Measurements from ENCODE around the gene DNMT3B.
"Not testable (repeated sequence)": the region's sequence is repeated elsewhere in the genome, so short reads cannot be mapped to it uniquely, and the experiment has no call there.

The DNMT3B gene

DNA sequence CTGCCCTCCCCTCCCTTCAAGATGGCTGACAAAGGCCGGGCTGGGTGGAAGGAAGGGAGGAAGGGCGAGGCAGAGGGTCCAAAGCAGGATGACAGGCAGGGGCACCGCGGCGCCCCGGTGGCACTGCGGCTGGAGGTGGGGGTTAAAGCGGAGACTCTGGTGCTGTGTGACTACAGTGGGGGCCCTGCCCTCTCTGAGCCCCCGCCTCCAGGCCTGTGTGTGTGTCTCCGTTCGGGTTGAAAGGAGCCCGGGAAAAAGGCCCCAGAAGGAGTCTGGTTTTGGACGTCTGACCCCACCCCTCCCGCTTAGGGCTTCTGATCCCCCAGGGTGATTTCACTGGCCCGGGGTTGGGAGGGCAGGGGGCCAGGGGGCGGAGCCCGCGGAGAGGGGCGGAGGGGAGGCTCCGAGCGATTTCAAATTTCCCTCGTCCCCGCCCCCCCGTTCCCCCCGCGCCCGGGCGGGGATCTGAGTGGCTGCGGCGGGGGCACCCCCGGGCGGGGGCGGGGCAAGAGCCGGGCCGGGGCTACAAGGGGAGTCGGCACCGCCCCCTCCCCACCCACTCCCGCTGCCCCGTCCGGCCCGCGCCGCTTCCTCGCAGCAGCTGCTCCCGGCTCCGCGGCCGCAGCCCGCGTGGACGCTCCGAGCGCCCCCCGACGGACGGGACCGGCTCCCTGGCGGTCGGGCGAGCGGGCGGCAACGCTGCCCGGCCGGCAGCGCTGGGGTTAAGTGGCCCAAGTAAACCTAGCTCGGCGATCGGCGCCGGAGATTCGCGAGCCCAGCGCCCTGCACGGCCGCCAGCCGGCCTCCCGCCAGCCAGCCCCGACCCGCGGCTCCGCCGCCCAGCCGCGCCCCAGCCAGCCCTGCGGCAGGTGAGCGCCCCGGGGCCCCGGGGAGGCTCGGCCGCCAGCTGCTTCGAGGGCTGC is at the start of gene DNMT3B:
DNMT3B (plus strand) TSS at position 555 of the 923 bp plus-strand sequence. CDS start 17,939 bp downstream, outside the sequence.
- peak; percentile 44 to 64 for DNase-seq (ENCODE audit: low read depth in 2 of 2, low spot score in 1 of 2)

DNA sequence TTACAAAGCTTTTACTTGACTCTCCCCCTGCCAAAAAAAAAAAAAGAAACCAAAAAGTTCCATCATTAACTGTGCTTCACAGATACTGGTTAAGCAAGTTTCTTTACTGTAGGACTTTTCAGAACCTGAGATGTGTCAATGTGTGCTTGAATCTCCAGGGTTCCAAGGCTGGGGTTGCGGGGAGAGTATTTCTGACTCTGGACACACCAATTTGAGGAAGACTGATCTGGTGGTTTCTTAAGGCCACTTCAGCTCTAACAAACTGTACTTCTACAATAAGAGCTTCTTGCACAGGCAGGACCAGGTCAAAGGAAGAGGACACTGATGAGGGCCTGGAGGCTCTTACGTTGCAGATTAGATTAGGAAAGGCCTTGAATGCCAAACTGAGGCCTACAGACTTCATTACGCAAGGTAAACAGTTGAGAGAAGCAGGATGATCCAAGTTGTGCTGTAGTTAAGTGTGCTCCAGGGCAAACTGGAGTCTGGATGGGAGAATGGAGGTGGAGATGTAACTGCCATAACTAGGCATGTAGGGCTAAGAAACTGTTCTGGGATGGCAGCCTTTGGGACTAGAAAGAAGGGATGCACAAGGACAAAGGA is 43.3 kb upstream of the DNMT3B start:
- no peak for DNase-seq (ENCODE audit: low read depth in 2 of 2, low spot score in 1 of 2)

DNA sequence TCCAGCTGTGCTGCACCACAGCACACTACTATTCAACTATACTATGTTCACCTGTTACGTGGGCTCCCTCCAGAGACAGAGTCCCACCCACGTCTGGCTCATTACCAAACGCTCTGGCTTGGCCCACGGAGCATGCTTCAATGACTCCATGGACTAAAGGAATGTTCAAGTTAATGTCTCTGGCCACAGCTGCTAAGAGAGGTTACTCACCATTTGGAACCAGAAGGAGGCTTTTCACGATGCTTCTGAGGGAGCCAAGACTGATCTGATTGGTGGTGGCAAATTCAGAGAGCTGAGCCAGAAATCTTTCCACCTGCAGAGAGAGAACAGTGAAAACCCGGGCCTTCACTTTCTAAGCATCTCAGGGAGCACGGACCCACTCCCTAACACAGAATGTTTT is 34.5 kb upstream of the DNMT3B start:
- DNase-seq (ENCODE audit: low read depth in 2 of 2, low spot score in 1 of 2): no peak

DNA sequence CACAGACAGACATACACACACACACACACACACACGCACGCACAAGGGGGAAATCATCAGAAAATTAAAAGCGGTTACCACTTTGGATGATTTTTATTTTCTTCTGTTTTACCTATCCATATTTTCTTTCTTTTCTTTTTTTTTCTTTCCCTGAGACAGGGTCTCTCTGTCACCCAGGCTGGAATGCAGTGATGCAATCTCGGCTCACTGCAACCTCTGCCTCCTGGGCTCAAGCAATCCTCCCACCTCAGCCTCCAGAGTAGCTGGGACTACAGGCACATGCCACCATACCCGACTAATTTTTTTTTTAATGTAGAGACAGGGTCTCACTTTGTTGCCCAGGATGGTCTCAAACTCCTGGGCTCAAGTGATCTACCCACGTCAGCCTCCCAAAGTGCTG is 33.8 kb upstream of the DNMT3B start:
- not testable (repeated sequence) for DNase-seq (ENCODE audit: low read depth in 2 of 2, low spot score in 1 of 2)

DNA sequence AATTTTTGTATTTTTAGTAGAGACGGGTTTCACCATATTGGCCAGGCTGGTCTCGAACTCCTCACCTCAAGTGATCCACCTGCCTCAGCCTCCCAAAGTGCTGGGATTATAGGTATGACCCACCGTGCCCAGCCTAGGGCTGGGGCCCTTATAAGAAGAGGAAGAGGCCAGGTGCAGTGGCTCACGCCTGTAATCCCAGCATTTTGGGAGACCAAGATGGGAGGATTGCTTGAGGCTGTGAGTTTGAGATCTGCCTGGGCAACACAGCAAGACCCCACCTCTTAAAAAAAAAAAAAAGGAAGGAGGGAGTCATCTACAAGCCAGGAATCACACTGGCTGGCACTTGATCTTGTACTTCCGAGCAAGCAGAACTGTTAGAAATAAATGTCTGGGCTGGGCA is 32.9 kb upstream of the DNMT3B start:
- DNase-seq (ENCODE audit: low read depth in 2 of 2, low spot score in 1 of 2): not testable (repeated sequence)

DNA sequence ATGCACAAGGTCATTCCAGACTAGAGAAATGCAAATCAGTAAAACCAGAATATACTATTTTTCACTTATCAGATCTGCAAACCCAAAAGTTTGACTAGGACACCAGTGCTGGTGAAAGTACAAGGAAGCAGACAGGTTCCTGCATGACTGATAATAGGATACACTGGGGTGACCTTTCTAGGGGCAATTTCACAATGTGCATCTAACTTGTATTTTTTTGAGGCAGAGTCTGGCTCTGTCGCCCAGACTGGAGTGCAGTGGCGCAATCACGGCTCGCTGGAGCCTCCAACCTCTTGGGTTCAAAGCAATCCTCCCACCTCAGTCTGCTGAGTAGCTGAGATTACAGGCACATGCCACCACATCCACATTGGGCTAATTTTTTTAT is 30.3 kb upstream of the DNMT3B start:
- DNase-seq (ENCODE audit: low read depth in 2 of 2, low spot score in 1 of 2): no peak

DNA sequence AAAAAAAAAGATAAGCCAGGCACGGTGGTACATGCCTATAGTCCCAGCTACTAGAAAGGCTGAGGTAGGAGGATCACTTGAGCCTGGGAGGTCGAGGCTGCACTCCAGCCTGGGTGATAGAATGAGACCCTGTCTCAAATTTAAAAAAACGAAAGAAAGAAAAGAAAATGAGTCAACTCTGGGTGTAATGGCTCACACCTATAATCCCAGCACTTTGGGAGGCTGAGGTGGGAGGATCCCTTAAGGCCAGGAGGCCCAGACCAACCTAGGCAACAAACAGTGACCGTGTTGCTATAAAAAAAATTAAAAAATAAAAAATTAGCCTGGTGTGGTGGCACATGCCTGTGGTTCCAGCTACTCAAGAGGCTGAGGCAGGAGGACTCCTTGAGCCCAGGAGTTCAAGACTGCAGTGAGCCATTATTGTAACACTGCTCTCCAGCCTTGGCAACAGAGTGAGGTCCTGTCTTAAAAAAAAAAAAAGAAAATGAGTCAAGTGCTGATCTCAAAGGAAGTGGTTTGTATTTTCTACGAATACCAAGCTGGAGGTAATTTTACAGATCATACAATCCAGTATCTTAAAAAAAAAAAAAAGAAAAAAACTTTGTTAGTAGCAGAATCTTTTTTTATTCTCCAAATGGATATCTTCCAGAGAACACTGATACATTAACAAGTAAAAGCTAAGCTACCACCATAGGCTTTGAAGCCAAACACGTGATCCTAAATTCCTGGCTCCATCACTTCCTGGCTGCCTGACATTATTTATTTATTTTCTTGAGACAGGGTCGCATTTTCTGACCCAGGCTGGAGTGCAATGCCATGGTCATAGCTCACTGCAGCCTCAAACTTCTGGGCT is 24.6 kb upstream of the DNMT3B start:
- no peak for DNase-seq (ENCODE audit: low read depth in 2 of 2, low spot score in 1 of 2)

DNA sequence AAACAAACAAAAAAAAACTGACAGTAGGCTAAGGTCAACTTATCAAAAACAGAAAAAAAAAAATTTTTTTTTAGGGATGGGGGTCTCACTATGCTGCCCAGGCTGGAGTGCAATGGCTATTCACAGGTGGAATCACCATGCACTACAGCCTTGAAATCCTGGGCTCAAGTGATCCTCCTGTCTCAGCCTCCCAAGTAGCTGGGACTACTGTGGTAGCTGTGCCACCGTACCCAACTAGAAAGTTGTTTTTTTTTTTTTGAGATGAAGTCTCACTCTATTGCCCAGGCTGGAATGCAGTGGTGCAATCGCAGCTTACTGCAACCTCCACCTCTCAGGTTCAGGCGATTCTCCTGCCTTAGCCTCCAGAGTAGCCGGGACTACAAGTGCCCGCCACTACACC is 21.0 kb upstream of the DNMT3B start:
- no peak for DNase-seq (ENCODE audit: low read depth in 2 of 2, low spot score in 1 of 2)

DNA sequence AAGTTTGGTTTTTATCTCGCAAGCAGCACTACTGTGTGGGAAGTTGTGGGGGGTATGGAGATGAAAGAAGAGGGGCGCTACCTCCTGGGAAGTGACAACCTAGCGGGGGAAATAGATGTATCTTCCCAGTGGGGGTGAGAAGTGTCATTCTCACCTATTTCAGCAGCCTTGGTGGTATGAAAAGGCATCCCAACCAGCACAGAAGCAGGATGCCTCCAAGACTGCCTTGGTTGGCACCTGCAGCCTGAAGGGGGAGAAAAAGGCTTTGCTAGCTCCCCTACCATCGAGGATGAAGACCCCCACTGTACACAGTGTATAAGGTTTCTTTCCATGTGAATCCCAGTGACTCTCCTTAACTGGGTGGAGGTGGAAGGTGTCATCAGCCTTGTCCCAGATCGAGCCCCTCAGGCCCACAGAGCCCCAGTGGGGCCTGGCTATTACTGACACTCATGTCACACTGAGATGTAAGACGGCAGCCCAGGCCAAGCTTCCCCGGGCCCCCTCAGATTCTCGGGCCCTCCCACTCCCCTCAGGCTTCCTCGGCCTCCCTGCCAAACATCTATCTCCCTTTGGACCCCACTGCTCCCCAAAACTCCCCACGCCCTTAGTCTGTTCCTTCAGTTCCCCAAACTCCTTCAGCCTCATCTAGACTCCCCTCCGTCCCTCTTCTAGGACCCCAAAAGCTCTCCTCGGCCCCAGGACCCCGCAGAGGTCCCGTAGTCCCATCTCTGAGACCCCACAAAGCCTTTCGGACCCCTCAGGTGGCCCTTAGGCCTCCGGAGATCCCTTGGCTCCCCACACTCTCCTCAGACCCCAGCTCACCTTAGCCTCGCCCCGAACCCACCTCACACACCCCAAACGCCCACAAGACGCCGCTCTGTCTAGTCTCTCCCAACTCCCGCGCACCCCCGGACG is 19.6 kb upstream of the DNMT3B start:
- DNase-seq (ENCODE audit: low read depth in 2 of 2, low spot score in 1 of 2): no peak

DNA sequence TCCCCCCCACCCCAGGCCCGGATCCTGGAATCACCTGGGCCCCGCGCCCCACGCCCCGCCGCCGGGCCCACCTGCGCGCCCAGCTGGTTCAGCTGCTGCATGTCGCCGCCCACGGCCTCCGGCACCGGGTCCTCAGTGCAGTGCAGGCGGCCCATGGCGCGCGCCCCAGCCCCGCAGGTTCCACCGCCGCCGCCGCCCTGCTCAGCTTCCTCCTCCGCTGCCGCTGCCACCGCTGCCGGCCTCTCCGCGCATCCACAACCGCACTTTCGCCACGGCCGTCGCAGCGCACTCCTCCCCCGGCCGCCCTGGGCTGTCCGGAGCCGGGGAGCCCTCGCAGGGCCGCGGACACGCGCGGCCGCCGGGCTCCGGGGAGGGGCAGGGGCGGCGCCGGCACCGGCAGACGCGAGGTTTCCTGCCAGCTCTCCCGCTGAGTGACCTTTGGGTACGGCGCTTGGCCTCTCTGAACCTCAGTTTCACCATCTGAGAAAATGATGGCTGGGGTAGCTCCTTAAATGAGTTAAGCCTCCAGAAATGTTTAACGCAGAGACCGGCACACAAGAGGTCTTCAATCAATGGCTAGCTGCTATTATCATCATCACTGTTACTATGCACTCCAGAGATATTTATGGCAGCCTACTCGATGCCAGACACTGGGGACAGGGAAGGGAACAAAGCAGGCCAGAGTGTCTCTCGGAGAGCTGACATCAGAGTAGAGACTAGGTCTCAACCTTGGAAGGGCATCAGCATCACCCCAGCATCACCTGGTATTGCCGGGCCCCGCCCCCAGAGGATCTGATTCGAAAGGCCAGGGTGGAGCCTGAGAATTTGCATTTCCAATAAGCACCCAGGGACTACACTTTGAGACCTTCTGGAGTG is 18.7 kb upstream of the DNMT3B start, which contains the start of gene COMMD7:
COMMD7 (minus strand) TSS at position 231 of the 876 bp plus-strand sequence; CDS start at position 155, 76 bp downstream.
- DNase-seq (ENCODE audit: low read depth in 2 of 2, low spot score in 1 of 2): peak; percentile 37 to 43

DNA sequence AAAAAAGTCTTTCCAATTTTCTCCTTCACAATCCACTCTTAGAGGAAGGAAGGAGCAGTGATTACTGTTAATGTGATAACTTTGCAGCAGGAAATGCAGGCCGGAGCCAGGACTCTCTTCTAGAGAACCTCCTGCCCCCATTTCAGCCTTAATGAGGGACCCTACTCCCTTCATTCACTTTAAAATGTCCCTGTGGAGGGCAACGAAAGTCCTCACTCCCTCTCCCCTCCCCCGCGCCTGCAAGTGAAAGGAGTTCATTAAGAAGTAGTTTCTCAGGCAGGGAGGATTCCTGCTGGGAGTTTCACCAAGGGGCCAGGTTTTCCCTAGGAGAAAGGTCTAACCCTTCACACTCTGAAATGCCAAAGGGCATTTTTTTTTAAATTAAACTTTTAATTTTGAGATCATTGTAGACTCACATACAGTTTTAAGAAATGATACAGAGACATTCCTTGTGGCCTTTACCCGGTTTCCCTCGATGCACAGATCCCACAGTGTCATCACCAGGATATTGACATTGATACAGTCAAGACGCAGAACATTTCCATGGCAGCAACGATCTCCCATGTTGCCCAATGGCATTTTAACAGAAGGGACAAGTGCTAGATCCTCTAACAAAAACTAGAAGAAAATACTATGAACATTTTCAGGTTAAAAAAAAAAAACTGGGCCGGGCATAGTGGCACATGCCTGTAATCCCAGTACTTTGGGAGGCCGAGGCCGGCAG is 12.1 kb upstream of the DNMT3B start:
- DNase-seq (ENCODE audit: low read depth in 2 of 2, low spot score in 1 of 2): no peak

DNA sequence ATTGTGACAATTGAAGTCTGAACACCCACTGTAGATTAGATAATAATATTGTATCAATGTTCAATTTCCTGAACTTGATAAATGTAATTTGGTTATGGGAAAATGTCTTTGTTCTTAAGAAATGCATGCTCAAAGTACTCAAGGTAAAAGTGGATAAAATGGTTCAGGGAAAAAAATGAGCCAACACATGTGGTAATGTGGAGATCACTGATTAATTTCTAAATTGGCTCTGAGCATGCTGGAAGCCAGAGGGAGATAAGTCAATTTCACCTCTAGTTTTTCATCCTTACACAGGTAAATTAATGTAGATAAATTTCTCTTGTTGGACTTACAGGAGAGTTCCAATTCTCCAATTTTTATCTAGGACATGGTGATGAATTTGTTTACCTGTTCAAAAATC is 10.9 kb upstream of the DNMT3B start:
- DNase-seq (ENCODE audit: low read depth in 2 of 2, low spot score in 1 of 2): no peak

DNA sequence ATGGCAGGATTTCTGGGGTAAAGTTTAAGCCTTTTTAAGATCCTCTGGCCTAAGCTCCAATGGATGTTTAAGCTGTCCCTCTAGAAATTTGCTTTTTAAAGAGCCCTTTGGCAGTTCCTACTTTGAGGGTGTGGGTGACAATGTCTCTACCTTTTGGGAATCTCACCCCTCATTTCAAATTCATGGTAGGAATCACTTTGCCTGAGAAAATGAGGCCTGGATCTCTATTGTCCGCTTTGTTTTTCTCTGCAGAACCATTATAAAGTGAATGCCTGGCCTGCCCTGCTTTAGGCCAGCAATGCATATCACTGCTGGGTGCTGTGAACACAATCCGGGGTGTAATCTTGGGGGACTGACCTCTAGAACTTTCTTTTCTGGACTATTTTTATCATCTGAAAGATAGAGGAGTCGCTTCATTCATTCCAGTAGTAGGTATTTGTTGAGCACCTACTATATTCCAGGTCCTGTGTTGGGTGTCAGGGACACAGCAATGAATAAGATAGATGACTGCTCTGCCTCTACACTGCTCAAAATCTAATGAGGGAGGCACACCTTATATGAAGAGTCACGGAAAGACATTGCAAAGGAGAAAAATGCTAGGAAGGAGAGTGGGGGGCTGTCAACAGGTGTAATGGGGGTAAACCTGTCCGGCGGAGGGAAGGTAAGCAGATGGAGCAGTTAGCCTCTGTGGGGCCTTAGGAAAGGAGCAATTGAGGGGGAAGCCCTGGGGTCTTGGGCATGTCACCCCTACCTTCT is 10.3 kb upstream of the DNMT3B start:
- DNase-seq (ENCODE audit: low read depth in 2 of 2, low spot score in 1 of 2): no peak

DNA sequence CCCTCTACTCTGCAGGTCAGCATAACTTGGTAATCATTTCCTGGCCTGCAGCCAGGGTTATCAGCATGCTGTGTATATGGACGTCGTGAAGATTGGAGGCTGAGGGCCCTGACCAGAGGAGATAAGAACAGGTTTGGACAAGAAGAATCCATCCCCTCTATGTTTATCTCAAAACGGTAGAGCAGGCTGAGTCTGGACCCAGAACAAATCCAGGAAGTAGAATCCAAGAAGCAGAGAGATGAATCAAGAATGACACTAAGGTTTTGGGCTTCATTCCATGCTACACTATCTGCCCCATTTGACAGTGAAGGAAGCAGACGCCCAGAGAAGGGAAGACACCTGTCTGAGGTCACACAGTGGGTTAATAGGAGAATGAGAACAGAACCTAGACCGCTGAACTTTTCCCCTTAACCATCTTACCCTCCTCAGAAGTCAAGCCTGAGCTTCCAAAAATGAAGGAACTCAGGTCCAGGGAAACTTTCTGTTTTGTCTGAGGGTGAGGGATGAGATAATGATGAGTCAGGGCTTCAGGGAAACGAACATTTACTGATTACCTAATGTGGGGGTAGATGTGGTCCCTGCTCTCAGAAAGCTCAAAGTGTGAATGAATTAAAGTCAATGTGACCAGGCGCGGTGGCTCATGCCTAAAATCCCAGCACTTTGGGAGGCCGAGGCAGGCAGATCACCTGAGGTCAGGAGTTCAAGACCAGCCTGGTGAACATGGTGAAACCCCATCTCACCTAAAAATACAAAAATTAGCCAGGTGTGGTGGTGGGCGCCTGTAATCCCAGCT is 9.5 kb upstream of the DNMT3B start:
- no peak for DNase-seq (ENCODE audit: low read depth in 2 of 2, low spot score in 1 of 2)

DNA sequence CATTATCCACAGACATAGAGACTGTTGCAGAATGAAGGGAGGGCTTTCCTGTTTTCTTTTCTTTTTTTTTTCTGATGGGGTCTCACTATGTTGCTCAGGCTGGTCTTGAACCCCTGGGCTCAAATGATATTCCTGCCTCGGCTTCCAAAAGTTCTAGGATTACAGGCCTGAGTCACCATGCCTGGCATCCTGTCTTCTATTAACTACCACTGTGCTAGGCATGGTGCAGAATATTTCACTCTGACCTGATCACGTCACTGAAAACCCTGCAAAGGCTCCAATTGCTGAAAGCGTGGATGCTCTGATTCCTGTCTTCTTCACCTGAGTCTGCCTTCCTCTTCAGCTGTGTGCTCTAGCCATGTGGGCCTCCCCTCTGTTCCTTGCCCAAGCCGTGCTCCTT is 8.5 kb upstream of the DNMT3B start:
- no peak for DNase-seq (ENCODE audit: low read depth in 2 of 2, low spot score in 1 of 2)

DNA sequence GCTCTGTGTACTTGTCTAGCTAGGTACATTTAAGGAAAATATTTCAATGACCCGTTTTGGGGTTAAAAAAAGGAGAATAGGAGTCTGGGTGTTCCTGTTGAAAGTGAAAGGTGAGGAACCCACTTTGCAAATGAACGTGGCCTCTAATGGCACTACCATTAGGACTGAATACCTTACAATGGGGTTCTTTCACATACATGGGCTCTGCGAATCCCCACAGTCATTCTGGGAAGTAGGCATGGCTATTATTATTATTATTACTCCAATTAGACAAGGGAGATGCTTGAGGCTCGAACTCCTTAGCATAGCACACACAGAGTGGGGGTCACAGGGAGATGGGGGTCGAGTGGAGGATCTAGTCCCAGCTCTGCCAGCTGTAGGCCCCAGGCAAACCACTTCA is 6.0 kb upstream of the DNMT3B start:
- DNase-seq (ENCODE audit: low read depth in 2 of 2, low spot score in 1 of 2): no peak

DNA sequence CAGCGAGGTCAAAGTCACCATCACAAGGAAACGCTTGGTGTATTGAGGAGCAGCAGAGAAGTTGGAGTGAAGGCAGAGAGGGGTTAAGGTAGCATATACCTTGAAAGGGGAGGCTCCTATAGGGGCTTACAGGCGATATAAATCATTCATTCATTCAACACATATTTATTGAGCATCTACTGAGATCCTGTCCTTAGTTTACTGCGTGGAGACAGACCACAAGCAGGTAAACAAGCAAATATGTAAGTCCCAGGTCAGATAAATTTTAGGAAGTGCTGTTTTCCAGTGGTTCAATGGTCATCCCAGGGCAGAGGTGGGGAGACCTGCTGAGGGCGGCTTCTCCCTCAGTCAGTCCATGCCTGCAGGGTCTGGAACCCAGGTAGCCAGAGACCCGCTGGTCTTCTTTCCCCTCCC is 761 bp upstream of the DNMT3B start:
- no peak for DNase-seq (ENCODE audit: low read depth in 2 of 2, low spot score in 1 of 2)
